Activated CD4-positive, CD25-positive, alpha-beta regulatory T cell (primary cell): ENCODE data around the gene RIMS1.
"Not testable (repeated sequence)": the region's sequence is repeated elsewhere in the genome, so short reads cannot be mapped to it uniquely, and the experiment has no call there.

ENCODE experiments used
- DNase-seq, 4 experiments: peaks; one replicate each; lab custom pipeline; 2025; lab: John Stamatoyannopoulos, UW

The RIMS1 gene

GRCh38 chr6:71977884-71978283 lies 91.5 kb downstream of the RIMS1 start:
- no peak for DNase-seq

DNA sequence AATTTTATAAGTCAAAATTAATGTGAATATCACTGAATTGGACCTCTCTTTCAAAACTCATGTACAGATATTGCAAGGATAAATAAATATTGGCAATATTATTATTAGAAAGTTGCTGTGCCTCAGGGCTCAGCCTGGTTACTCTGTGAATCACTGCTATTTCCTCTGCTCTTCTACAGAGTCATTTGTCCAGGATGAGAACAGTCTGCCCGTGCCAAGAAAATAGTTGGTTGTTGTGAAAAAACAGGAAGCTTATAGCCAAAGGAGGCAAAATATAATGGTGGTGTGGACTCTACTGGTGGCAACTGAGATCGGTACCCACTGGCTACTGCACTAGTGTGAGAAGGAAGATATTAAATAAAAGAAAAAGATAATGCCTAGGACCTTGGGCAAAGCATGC lies 93.6 kb downstream of the RIMS1 start:
- DNase-seq: no peak

DNA sequence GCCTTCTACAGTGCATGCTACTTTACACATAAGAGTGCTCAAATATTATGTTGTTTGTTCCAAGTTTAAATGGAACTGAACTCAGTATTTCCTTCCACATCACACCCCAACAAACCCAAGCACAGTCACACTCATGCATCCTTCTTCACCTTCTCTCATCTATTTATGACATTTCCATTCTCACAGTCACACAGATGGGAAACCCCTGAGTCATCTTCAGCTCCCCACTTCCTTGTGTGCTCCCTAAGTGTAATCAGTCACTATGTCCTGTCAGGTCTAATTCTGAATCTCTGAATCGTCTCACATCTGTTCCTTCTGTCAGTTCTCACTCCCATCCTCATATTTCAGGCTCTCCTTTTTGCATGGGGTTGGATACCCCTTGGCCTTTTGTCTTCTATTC lies 96.0 kb downstream of the RIMS1 start:
- DNase-seq: no peak

- no peak for DNase-seq
These were observed 96.8 kb downstream of the RIMS1 start for GRCh38 chr6:71983131-71983530.

- no peak for DNase-seq
These were observed 108.4 kb downstream of the RIMS1 start for GRCh38 chr6:71994705-71995271.

DNA sequence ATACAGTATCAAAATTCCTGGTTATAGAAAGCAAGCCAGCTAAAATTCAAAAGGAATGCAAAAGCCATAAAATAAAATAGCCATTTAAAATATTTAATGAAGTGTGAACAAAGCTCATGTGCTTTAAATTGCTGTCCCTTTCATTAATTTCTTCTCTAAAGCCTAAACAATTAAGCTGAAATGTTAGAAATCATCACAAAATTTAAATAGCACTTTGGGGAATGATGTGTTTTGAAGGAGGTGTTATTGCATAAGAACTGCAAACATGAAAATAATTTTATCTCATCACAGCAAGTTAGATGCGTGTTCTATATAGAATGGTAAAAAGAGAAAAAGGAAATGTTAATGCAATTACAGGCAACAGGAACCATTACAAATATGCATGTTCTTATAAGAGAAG lies 111.0 kb downstream of the RIMS1 start:
- no peak for DNase-seq

- no peak for DNase-seq
These were observed 116.1 kb downstream of the RIMS1 start for GRCh38 chr6:72002415-72002814.

- not testable (repeated sequence) for DNase-seq
These were observed 120.2 kb downstream of the RIMS1 start for GRCh38 chr6:72006591-72006990.

DNA sequence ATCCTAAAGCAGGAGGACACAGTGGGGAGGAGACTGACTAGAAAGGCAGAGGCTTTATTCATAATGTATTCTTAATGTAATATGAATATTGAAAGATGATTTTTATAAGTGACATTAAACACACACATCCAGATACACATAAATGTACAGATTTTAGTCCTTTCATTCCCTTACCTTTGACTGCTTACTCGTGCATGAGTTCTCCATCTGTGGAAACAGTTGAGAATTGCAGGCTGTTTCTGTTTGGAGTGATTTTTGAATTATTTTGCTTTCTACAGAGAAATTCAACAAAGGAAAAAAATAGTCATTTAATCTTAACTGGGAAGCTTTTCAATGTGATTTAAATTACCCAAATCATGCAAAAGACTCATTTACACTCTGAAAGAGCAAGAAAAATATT lies 136.5 kb downstream of the RIMS1 start:
- no peak for DNase-seq

DNA sequence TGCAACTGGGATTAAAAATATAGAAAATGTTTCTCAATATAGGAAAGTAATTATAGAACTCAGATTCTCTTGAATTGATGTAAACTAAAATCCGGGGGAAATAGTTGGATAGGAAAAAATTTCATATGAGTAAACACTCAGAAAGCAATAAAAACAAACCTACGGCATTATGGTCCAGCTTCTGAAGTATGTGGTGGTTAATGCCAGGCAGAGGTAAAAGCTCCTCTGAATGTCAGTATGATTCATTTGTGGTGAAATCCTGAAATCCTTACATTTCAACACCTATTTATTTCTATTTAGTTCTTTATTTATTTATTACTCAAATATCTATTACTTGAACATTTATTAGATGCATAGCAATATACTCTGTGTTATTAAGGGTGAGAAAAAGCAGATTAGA lies 145.1 kb downstream of the RIMS1 start:
- no peak for DNase-seq

DNA sequence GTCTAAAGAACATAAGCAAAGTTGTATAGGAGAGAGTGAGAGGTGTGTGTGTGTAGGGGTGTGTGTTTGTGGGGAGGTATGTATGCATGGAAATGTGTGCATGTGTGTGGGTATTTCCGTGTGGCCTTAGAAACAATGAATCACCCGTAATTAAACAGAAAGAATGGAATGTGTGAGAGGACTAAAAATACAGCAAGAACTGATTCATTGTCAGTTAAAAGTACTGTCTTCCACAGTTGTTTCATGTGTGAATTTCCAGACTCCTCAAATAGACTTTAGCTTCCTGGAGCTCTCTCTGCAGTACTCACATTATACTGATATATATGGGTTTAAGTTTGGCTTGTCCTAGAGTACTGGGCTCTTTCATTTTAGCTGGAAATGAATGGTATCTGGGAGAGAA lies 145.7 kb downstream of the RIMS1 start:
- no peak for DNase-seq

GRCh38 chr6:72035486-72035885 lies 149.1 kb downstream of the RIMS1 start:
- DNase-seq: no peak

DNA sequence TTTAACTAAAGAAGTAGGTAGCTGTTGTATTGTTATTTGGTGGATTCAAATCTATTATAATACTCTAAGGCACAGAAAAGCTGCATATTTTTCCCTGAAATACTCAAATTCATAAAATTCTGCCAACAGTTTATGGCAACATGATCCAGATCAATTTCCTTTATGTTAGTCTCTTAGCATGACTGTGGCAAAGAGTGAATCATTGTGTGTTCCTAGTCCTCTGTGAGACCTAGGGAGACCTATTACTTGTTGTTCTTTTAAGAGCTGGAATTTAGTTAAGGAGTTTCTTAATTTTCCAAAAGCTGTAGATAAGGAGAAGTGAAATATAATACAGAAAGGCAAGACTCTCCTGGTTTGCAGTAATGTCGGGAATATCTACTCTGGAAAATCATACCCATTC lies 149.6 kb downstream of the RIMS1 start:
- DNase-seq: no peak

GRCh38 chr6:72037006-72037405 lies 150.7 kb downstream of the RIMS1 start:
- no peak for DNase-seq

GRCh38 chr6:72040111-72040510 lies 153.8 kb downstream of the RIMS1 start:
- no peak for DNase-seq

DNA sequence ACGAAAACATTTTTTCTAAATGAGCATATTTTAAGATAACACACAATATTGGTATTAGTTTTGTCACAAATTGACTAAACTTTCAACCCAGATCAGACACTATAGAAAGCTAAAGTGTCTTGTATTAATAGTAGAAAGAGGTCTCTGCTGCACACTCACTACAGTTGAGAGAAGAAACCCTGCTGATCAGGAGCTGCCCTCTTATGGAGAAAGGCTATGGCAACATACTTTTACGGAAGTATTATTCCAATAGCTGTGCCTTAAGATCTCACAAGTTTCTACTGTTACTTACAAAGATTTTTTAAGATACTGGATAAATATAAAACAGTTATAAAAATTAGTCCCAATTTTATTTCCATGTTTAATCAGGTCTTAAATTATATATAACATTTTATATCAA lies 155.7 kb downstream of the RIMS1 start:
- no peak for DNase-seq

DNA sequence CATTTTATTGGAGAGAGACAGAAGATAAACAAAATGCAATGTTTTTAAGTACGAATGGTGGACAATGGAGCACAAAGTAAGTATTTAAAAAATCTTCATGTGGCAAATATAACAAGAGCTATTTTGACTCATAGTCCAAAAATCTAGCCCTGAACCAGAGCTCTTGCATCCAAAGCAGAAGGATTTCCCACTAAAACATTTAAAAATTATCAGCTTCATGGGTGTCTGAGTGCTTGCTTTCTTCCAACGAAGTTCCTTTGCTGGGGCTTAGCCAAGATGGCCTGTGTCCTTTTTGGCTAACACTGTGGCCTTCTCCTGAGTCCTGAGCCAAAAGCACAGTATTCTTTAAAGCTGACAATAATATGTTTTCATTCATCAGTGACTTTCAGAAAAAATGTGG lies 161.7 kb downstream of the RIMS1 start:
- no peak for DNase-seq

DNA sequence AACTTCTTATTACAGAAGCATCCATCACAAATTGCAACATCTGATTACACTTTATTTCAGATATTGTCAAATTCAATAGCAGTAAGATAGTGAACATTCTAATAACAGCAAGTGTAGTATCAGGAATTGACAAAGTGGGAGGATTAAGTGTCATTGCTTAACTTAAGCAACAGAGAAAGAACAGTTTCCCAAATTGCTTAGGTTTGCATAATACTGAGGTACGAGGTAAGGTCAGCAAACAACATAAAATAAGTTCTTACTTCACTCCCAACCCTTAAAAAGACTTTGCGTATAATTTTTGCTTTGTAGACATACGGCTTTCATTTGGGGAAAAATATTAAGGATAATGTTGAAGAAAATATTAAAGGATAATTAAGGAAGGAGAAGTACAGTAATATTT lies 163.0 kb downstream of the RIMS1 start:
- DNase-seq: no peak

DNA sequence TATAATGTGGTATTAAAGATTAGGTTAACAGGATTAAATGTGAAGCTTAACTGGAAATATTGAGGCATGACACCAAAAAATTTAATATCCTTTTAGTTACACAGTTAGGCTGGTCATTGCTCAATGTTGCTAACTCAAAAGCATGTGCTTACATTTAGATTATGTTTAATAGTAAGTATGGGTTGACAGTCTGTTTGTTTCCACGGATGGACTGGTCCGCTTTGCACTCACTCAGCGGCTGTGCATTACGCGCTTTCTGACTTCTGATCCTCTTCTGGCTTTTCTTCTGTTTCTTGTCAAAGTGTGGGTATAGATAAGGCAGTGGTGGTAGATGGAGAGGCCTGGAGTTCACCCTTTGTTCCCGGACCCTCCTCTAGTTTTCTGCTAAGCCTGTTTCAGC lies 174.9 kb downstream of the RIMS1 start:
- no peak for DNase-seq

DNA sequence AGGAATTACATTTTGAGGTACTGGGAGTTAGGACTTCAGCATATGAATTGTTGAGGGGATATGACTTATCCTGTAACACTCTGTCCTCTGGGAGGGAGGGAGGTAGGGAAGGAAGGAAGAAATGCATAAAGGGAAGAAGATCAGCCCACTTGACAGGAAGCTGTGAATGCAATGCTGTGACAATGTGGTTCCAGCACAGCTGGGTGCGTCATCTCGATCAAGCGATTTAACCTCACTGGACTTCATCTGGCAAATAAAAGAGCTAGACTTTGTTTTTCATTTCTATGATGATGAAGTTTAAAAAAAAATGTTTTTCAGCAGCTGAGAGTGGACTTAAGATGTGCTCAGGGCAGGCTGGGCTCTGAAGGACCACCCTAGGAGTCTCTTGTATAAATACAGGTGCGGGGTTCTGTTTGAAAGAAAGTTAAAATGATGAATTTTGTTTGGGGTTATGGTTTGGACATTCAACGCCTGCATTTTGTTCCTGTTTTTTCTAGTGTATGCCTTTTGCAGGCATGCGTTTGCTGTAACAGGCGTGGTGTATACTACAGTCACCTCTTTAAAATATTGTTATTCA lies 178.1 kb downstream of the RIMS1 start:
- no peak for DNase-seq

- DNase-seq: no peak
These were observed 191.7 kb downstream of the RIMS1 start for GRCh38 chr6:72078096-72078495.

GRCh38 chr6:72080260-72080941 lies 194.1 kb downstream of the RIMS1 start:
- no peak for DNase-seq

GRCh38 chr6:72081871-72082270 lies 195.5 kb downstream of the RIMS1 start:
- no peak for DNase-seq

DNA sequence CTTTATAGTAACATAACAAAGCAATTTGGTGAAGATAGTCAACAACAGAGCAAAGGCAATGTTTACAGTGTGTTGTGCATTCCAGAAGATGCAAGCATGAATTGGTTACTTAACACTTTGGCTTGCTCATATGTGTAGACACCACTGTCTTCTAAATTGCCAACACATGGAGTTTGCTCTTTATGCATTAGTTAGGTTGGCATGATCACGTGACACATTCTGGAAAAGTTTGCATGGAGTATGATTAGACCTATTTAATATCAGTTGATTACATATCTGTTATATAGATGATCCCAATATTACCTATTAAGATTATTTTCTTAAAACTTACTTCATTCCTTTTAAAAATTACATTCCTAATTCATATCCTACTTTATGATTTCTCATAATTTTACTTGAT lies 197.6 kb downstream of the RIMS1 start:
- no peak for DNase-seq
